Keratinocyte (primary cell): ENCODE results near the gene SETBP1. TPM values are rescaled to one million over a fixed set of nuclear protein-coding genes. Genes with fewer than 3 reads are reported as not detected.

Experiments
- DNase-seq: peaks from one replicate; pipeline ENCODE4 v3.0.0-alpha.2; 2011; ENCODE audit warnings: low read depth, missing footprints, low spot score
- FAIRE-seq: peaks from 2 replicates; lab custom pipeline; 2011; peaks lifted over from hg19 to GRCh38; lab: Jason Lieb, UNC
- H2AFZ ChIP-seq: 2 replicates; pipeline ENCODE4 v1.6.0; 2012; ENCODE audit warnings: low read length, control low read depth, inconsistent platforms; ENCODE audit not compliant: control insufficient read depth
- H3K27ac ChIP-seq: 2 replicates; pipeline ENCODE4 v1.5.1; 2011; ENCODE audit warnings: low read length; ENCODE audit not compliant: control insufficient read depth, insufficient read depth
- H3K27me3 ChIP-seq: 3 replicates; pipeline ENCODE4 v1.6.0; 2011; ENCODE audit warnings: low read length; ENCODE audit not compliant: control insufficient read depth, insufficient read depth; ENCODE audit errors: extremely low read depth
- H3K36me3 ChIP-seq, 2 experiments: 2 replicates in 1 of 2; 3 replicates in 1 of 2; pipeline ENCODE4 v1.5.1; 2011; ENCODE audit warnings: low read length in 2 of 2, mild to moderate bottlenecking in 1 of 2; ENCODE audit not compliant: control insufficient read depth in 2 of 2, insufficient read depth in 2 of 2; ENCODE audit errors: extremely low read depth in 1 of 2
- H3K4me1 ChIP-seq: 3 replicates; pipeline ENCODE4 v1.5.1; 2011; ENCODE audit warnings: low read length; ENCODE audit not compliant: control insufficient read depth, insufficient read depth; ENCODE audit errors: extremely low read depth
- H3K4me2 ChIP-seq: 3 replicates; pipeline ENCODE4 v1.6.0; 2011; ENCODE audit warnings: low read depth, low read length; ENCODE audit not compliant: control insufficient read depth, insufficient read depth; ENCODE audit errors: extremely low read depth
- H3K4me3 ChIP-seq, 3 experiments: fragments of 200-600 bp in 1 of 3; sonication (generic) in 1 of 3; 2 replicates in 2 of 3; 3 replicates in 1 of 3; pipeline ENCODE4 v1.5.1; 2011 to 2016; ENCODE audit warnings: low read length in 3 of 3, mild to moderate bottlenecking in 3 of 3, control low read depth in 2 of 3, inconsistent platforms in 1 of 3, low read depth in 1 of 3, mixed read lengths in 1 of 3, mixed run types in 1 of 3, moderate library complexity in 1 of 3; ENCODE audit not compliant: control insufficient read depth in 2 of 3, insufficient read depth in 2 of 3; ENCODE audit errors: extremely low read depth in 1 of 3
- H3K79me2 ChIP-seq: 2 replicates; pipeline ENCODE4 v1.6.0; 2012; ENCODE audit warnings: low read length; ENCODE audit not compliant: control insufficient read depth, insufficient read depth
- H3K9ac ChIP-seq: 3 replicates; pipeline ENCODE4 v1.6.0; 2011; ENCODE audit warnings: low read length; ENCODE audit not compliant: control insufficient read depth, insufficient read depth; ENCODE audit errors: extremely low read depth
- H3K9me1 ChIP-seq: 3 replicates; pipeline ENCODE4 v1.6.0; 2011; ENCODE audit warnings: low read length; ENCODE audit not compliant: control insufficient read depth, insufficient read depth; ENCODE audit errors: extremely low read depth
- H3K9me3 ChIP-seq: 2 replicates; pipeline ENCODE4 v1.5.1; 2012; ENCODE audit warnings: low read depth, low read length; ENCODE audit not compliant: control insufficient read depth
- H4K20me1 ChIP-seq: 3 replicates; pipeline ENCODE4 v1.6.0; 2011; ENCODE audit warnings: low read length; ENCODE audit not compliant: control insufficient read depth, insufficient read depth; ENCODE audit errors: extremely low read depth
- EZH2 ChIP-seq: IDR thresholded peaks from one replicate; pipeline ENCODE4 v1.6.1; 2012; ENCODE audit warnings: inconsistent platforms, mild to moderate bottlenecking, low read length, moderate library complexity
- dilution Hi-C: fragments of 300-500 bp; cut with MboI; formaldehyde crosslinking; loops from one replicate; pipeline ENCODE4 v1.7.0; 2020; ENCODE audit warnings: low sequenced_read_pairs; ENCODE audit not compliant: extremely low pct_ligation_motif_present
- polyA plus RNA-seq, 5 experiments: library from polyadenylated mRNA; depleted of rRNA in 3 of 5; stranded (reverse) in 3 of 5; stranded (forward) in 1 of 5; unstranded in 1 of 5; fragments of >200 nt; gene quantifications; 1 replicate in 1 of 5; 2 replicates in 3 of 5; 3 replicates in 1 of 5; pipeline versions ENCODE4 v1.2.1 to v1.2.3, GENCODE V29; 2011 to 2012; ENCODE audit warnings: missing spikeins in 2 of 5, low read depth in 1 of 5, low replicate concordance in 1 of 5
- TF ChIP-seq, protein P1 (sequence below), 3 experiments: IDR thresholded peaks in 1 of 3; conservative IDR thresholded peaks in 1 of 3; optimal IDR thresholded peaks in 1 of 3; 2 replicates in 2 of 3; 3 replicates in 1 of 3; pipeline versions ENCODE3 to v1.5.1; 2011; ENCODE audit warnings: low read length in 3 of 3, mild to moderate bottlenecking in 3 of 3, moderate library complexity in 2 of 3, control low read depth in 1 of 3, inconsistent platforms in 1 of 3; ENCODE audit not compliant: insufficient read depth in 2 of 3; ENCODE audit errors: extremely low read depth in 1 of 3

SETBP1 gene
- polyA plus RNA-seq, 1 donor (not counting 4 experiments of a cell fraction or from before 2014, with no cell fraction given) = 3.3 TPM

DNA sequence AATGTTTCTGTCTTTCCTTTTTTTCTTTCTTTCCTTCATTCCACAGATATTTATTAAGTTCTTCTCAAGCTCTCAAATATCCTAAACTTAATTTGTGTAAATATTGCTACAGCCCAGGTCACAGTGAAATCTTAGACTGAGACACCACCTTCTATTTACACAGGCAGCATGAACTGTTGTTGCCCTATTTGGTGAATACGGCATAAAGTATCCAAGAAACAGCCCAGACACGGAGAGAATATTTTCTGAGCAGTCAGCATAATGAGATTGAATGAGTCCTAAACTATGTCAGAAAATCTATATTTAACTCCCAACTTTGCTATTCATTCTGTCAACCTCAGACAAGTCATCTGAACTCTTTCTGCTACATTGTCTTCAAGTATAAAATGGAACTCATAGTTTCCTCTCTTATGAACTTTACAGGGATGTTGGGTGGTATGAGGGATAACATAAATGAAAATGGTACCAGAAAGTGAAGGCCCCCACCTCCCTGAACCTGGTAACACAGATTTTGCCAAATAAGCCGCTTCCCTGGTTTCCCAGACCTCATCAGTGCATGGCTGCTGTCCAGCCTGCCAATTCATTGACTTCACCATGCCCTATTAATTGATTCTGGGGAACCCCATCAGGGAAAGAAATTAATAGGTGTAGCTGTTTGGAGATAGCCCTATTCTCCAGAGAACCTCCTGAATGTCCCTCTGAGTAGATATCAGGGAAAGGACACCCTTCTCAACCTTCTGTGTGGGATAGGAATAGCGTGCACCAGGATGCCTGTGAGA lies 235.9 kb downstream of the SETBP1 start:
- Histone ChIP-seq H3K9ac (no peak overlapping the region), H3K9me3 (no peaks in the 10 kb centered on the region), H2AFZ (no peak overlapping the region), H4K20me1 (no peaks in the 10 kb centered on the region), H3K4me1 (peaks cover 18% of the 10 kb centered on the region), H3K79me2 (no peaks in the 10 kb centered on the region), H3K27ac (no peak overlapping the region), H3K9me1 (no peaks in the 10 kb centered on the region), H3K4me2 (no peak overlapping the region), H3K4me3 (no peak overlapping the region), H3K27me3 (no peaks in the 10 kb centered on the region), H3K36me3 (no peaks in the 10 kb centered on the region)
- FAIRE-seq (no peak), DNase-seq (no peak)
- no peak for TF ChIP-seq EZH2
- TF ChIP-seq, protein P1, sequence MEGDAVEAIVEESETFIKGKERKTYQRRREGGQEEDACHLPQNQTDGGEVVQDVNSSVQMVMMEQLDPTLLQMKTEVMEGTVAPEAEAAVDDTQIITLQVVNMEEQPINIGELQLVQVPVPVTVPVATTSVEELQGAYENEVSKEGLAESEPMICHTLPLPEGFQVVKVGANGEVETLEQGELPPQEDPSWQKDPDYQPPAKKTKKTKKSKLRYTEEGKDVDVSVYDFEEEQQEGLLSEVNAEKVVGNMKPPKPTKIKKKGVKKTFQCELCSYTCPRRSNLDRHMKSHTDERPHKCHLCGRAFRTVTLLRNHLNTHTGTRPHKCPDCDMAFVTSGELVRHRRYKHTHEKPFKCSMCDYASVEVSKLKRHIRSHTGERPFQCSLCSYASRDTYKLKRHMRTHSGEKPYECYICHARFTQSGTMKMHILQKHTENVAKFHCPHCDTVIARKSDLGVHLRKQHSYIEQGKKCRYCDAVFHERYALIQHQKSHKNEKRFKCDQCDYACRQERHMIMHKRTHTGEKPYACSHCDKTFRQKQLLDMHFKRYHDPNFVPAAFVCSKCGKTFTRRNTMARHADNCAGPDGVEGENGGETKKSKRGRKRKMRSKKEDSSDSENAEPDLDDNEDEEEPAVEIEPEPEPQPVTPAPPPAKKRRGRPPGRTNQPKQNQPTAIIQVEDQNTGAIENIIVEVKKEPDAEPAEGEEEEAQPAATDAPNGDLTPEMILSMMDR (optimal IDR thresholded peaks at IDR 0.05 in 1 of 3, IDR thresholded peaks at IDR 0.05 in 1 of 3, conservative IDR thresholded peaks at IDR 0.05 in 1 of 3; ENCODE audit: extremely low read depth in 1 of 3, insufficient read depth in 2 of 3, low read length in 3 of 3) = no peak
- dilution Hi-C loops = no loop called here

DNA sequence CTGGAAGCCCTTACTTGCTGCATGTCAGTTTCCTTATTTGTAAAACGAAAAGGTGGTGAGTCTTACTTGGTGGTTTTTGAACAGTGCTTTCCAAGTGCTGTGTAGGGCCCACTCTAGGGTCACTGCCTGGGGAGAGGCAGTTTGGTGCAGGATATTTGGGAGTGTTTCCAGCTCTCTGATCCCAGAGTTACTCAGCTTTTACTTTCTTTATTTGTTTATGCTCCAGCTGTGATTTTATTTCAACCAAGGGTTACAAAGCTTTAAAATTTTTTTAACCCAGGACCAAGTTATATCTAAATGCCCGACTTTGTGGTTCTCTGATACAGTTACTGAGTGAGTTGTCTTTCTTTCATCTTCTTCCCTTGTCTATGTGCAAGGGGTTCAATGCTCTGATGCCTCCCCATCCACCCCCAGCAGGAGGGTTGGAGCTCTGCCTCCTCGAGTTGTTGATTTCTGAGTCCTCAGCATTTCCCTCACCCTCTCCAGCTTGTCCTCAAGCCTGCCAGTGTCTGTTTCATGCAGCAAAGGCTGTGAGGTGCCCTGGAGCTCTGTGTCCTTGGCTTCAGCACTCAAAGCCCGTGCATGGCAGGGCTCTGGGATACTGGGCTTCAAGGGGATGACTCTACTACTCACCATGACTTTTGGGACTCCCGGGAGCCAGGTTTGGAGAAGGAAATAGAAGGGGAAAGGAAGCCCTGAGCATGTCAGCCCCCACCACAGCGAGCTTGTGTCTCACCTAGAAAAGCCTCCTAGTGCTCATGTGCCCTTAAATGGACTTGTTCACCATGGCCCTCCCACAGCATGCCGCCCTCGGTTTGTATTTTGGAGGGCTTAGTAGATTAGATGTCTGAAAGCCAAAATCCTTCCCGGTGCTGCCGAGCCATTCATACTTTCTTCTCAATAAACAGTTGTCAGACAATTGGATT lies 236.8 kb downstream of the SETBP1 start:
- no peak for DNase-seq
- no peak for TF ChIP-seq EZH2
- TF ChIP-seq, protein P1 (optimal IDR thresholded peaks at IDR 0.05 in 1 of 3, IDR thresholded peaks at IDR 0.05 in 1 of 3, conservative IDR thresholded peaks at IDR 0.05 in 1 of 3; ENCODE audit: extremely low read depth in 1 of 3, insufficient read depth in 2 of 3, low read length in 3 of 3) = no peak
- Histone ChIP-seq H3K4me2 (no peak overlapping the region), H3K9ac (no peak overlapping the region), H3K27ac (no peak overlapping the region), H3K27me3 (no peaks in the 10 kb centered on the region), H3K9me1 (no peaks in the 10 kb centered on the region), H4K20me1 (no peaks in the 10 kb centered on the region), H2AFZ (no peak overlapping the region), H3K79me2 (no peaks in the 10 kb centered on the region), H3K9me3 (no peaks in the 10 kb centered on the region), H3K36me3 (no peaks in the 10 kb centered on the region), H3K4me3 (no peak overlapping the region), H3K4me1 (peaks cover 16% of the 10 kb centered on the region)
- dilution Hi-C loops = no loop called here
- no peak for FAIRE-seq
